Posterior vena cava (tissue), 2 donors: Measurements from ENCODE around the gene GPR62. TPM values are rescaled to one million over a fixed set of nuclear protein-coding genes. Genes with fewer than 3 reads are reported as not detected.
"Not testable (repeated sequence)": the region's sequence is repeated elsewhere in the genome, so short reads cannot be mapped to it uniquely, and the experiment has no call there.

ENCODE experiments used
- DNase-seq: peaks from one replicate; pipeline ENCODE4 v3.0.0-alpha.2; 2020; ENCODE audit warnings: low spot score
- intact Hi-C, 2 donors: fragments of 100-400 bp; cut with DNase I; formaldehyde crosslinking; loops; one replicate each; pipeline versions ENCODE4 v1.14.1 to v1.14.2; 2022 to 2023
- total RNA-seq, 2 donors: library from RNA; stranded (reverse); fragmentation: NEBNext Ultra II Directional; extraction: Animal tissue kit (Norgen Biotek cat#: 25700); gene quantifications; one replicate each; pipeline ENCODE4 v1.2.1, GENCODE V29; 2021
- donor health status: DM: yes; HTN: yes; CAD: no.
- donor health status: DM: yes; HTN: yes; CAD: no.

Gene GPR62
- total RNA-seq, 2 donors from 2014 or later: not detected

DNA sequence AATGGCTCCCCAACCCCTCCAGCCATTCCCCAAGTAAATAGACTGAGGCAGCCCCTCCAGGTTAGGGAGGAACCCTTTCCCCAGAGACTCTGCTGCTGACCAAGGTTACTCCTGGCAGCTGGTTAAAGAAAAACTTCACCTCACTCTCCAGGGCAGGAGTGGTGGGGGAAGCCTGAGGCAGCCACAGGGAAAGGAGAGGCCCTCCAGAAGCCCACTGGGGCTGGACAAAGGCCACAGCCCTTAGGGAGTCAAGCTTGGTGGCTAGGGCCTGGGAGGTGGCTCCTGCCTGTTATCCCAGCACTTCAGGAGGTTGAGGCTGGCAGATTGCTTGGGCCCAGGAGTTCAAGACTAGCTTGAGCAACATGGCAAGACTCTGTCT lies 29.1 kb downstream of the GPR62 start:
- DNase-seq: no peak
- intact Hi-C loops: no loop called here

- intact Hi-C loops: no loop called here
- no peak for DNase-seq
Observed at GRCh38 chr3:51985063-51985462, 29.9 kb downstream of the GPR62 start.

DNA sequence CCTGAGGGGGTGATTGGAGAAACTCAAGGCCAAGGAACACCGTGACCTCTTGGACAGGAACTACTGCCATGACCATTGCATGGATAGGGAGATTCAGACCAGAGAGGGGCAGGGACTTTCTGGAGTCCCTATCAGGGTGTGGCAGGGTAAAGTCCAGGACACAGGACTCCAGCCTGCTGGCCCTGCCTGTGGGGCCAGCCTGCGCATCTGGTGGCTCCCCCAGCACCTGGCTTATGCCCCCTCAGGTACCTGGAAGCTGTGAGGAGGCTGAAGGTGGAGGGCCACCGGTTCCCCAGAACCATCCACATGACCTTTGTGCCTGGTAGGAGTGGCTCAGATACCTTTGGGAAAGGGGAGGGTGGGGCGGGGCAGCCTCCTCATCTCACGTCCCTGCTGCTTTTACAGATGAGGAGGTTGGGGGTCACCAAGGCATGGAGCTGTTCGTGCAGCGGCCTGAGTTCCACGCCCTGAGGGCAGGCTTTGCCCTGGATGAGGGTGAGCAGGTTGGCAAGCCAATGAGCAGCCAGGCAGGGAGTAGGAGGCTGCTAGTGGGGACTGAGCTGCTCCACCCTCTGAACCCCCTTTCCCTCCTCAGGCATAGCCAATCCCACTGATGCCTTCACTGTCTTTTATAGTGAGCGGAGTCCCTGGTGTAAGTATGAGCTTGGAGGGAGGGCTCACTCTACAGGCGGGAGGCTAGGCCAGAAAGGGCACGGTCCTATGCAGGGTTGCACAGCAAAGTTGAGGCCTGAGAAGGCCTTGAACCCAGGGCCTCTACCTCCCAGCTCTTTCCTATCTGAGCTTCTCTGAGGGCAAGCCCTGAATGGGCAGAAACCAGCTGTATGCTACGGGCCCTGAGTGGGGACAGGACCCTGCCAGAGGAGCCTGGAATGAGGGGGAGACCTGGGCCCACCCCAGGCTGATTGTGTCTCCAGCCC lies 31.1 kb downstream of the GPR62 start:
- intact Hi-C loops: no loop called here

GRCh38 chr3:51987568-51987967 lies 32.4 kb downstream of the GPR62 start:
- intact Hi-C loops: no loop called here
- no peak for DNase-seq

More for the DNA sequence above, 31.1 kb downstream of the GPR62 start:
- DNase-seq: no peak

GRCh38 chr3:51988286-51989146 lies 33.3 kb downstream of the GPR62 start:
- no peak for DNase-seq
- intact Hi-C loops: no loop called here

DNA sequence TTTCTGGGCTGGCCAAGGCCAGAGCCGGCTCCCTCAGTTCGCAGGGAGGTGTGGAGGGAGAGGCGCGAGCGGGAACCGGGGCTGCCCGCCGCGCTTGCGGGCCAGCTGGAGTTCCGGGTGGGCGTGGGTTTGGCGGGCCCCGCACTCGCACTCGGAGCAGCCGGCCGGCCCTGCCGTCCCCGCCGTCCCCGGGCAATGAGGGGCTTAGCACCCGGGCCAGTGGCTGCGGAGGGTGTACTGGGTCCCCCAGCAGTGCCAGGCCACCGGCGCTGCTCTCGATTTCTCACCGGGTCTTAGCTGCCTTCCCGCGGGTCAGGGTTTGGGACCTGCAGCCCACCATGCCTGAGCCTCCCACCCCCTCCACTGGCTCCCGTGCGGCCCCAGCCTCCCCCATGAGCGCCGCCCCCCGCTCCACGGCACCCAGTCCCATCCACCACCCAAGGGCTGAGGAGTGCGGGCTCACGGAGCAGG lies 35.4 kb downstream of the GPR62 start:
- intact Hi-C loops, DNase-seq: not testable (repeated sequence)

- DNase-seq: no peak
- intact Hi-C loops: no loop called here
Observed at GRCh38 chr3:51992017-51992682, 37.0 kb downstream of the GPR62 start.

GRCh38 chr3:51993657-51994056 lies 38.5 kb downstream of the GPR62 start:
- DNase-seq: not testable (repeated sequence)
- intact Hi-C loops: loop anchor here in 1 of 2 donors (1.0 kb wide), 1 partner anchor 18 kb away; the partner anchor contains the start of gene ABHD14A

DNA sequence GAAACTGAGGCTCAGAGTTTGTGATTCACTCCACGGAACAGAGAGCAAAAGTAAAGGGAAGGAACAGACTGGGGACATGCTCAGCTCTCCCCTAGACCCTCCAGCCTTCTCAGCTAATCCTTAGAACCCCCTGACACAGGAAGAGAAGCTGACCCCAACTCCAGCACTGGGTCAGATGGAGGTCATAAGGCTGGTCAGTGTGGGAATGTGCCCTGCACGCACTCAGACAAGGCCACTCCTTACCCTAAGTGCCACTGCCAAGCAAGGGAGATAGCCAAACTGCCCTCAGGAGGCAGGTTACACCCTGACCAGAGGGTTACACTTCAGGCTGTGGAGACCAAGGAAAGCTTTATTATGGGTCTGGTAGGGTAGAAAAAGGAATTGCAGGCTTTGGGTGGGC lies 39.3 kb downstream of the GPR62 start:
- intact Hi-C loops: loop anchor here in 1 of 2 donors (1.0 kb wide), 1 partner anchor 19 kb away; the partner anchor contains the start of gene ABHD14A
- no peak for DNase-seq

DNA sequence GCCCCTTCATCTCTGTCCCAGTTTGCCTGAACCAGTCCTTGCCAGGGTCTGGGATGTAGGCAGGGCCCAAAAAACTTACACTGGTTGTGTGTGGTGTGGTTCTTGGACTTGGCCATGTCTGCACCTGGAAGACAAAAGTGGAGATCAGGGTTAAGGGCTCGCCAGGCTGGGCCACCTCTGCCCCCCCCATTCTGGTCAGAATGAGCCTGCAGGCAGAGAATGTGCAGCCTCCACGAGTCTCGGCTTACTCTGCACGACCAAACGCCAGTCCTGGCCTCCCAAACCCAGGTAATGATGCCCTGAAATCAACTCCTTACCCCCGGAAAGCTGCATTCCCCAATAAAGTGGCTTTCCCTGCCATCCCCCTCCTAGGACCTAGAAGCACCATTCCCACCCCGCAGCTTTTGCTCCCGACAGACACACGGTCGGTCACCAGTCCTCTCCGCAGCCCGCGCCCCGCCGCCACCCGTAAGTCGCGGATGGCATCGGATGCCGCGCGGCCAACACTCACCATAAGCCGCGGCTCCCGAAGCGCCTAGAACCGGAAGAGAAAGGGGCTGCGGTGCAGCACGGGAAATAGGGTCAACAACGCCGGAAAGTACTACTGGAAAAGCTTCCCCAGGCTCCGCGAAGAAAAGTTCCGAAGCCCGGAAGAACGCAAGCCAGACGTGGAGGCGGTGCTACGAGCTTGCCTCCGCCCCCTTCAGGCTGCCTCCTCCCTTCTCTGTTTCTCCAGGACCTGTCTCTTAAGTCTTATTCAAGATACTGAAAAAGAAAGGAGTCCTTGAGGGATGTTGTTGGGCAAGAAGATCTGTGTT lies 40.4 kb downstream of the GPR62 start, which contains the start of gene RPL29:
Gene RPL29 (minus strand): TSS at position 550 of the 818 bp plus-strand sequence. CDS start 434 bp downstream, at position 116.
- peak; percentile 96 for DNase-seq
- intact Hi-C loops: no loop called here

DNA sequence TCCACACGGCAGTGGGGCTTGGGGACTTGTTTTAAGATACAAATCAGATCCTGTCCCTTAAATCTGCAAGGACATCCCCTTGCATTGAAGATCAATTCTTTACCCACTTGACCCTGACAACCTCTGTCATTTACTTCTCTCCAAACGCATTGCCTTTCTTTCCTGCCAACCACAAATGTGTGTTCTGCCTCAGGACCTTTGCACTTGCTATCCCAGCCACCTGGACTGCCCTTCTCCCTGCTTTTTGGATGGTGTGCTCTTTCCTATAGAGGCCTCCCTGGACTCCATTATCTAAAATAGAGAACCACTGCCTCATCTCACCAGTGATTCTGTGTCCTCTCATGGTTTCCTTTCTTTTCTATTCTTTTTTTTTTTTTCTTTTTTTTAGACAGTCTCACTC lies 42.0 kb downstream of the GPR62 start:
- no peak for DNase-seq
- intact Hi-C loops: no loop called here

GRCh38 chr3:51997935-51998596 lies 42.9 kb downstream of the GPR62 start:
- intact Hi-C loops: no loop called here
- no peak for DNase-seq

DNA sequence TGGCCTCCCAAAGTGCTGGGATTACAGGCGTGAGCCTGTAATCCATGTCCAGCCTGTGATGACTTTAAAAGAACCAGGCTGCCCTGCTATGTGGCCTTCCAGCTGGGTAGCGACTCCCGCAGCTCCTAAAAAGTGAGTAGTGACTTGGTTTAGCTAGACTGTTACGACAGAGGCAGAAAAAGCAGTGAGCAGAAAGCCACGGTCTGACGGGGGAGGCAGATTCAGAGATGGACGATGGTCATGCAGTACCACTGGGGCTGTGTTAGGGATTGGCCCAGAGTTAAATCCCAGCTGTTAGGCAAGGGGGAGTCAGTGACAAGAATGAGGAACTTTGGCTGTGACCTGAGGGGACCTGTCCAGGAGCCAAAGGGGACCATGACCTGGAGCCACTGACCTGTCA lies 43.6 kb downstream of the GPR62 start:
- intact Hi-C loops: no loop called here
- no peak for DNase-seq

DNA sequence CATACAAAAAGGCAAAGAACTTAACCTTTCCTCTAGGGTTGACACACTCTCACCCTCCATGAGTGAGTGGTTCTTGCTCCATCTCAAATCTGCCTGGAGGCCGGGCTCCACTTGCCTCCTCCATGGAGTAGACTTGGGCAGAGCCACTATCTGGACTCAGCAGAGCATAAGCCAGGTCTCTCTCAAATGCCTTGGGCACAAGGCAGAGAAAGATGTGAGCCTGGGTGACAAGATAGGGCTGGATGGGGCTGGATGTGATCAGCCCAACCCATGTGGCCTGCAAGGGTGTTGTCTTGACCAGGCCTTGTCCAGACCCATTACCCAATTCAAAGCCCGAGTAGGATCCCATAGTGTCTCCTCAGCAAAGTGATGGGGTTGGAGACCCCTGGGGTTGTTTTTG lies 44.7 kb downstream of the GPR62 start:
- intact Hi-C loops: loop anchor here (2.0 to 10.0 kb wide), 4 partner anchors 52 to 445 kb away; partner anchors contain the start of gene SEMA3G (in 1 of the 2)
- DNase-seq: no peak

DNA sequence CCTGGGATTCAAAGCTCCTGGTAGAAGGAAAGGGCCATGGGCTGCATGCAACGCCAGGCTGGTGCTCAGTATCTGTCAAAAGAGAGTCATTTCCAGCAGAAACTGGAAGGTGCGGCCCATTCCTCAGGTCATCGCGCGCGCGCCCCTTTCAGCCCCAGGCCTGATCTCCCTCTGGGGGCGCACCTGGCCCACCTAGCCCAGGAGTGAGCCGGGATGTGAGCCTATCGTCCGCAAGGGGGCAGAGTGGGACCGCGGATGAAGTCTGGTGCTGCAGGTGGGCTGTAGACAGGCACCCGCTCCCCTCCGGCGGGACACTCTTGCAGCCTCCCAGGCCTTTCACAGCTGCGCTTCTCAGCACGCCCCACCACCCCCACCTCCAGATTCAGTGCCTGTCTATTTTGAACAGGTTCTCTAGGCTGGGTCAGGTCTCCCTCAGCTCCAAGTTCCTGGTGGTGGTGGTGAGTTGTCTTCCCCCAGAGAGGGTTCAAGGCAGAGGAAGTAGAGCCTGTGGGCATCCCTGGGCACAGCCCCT lies 46.3 kb downstream of the GPR62 start:
- peak; percentile 88 for DNase-seq
- intact Hi-C loops: loop anchor here (2.0 to 10.0 kb wide), 4 partner anchors 51 to 443 kb away; partner anchors contain the start of gene SEMA3G (in 1 of the 2)

DNA sequence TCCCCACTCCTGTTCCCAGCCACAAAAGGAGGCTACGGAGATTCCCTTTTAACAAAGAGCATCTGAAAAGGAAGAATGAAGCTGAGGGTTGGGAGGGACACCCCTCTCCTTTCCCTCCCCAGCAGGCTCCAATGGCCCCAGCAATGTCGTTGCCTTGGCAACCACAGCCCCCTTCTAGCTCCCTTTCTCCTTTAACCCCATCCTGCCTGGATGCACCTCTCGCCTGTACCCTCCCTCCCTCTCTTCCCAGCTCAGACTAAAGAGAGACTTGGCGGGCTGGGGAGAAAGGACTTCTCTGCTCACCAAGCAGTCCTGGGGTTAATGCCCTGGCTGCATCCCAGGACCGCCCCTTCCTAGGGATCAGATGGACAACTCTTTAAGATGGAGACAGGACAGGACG lies 47.6 kb downstream of the GPR62 start:
- intact Hi-C loops: loop anchor here (2.0 to 10.0 kb wide), 4 partner anchors 50 to 442 kb away; partner anchors contain the start of gene SEMA3G (in 1 of the 2)

GRCh38 chr3:52004163-52004787 lies 49.1 kb downstream of the GPR62 start:
- intact Hi-C loops: loop anchor here (2.0 to 10.0 kb wide), 4 partner anchors 48 to 441 kb away; partner anchors contain the start of gene SEMA3G (in 1 of the 2)
- DNase-seq: no peak

More for the DNA sequence above, 47.6 kb downstream of the GPR62 start:
- no peak for DNase-seq
